Testis (tissue), 3 donors: ENCODE data around the gene HOXC6. TPM values are rescaled to one million over a fixed set of nuclear protein-coding genes. Genes with fewer than 3 reads are reported as not detected.

Experiments
- DNase-seq: peaks from one replicate; pipeline ENCODE4 v3.0.0-alpha.2; 2019
- H3K27ac ChIP-seq, 2 donors: fragments of 200-600 bp; sonication (generic); one replicate each; pipeline ENCODE4 v1.5.1; 2019
- H3K27me3 ChIP-seq: fragments of 200-600 bp; sonication (generic); one replicate; pipeline ENCODE4 v1.5.1; 2019
- H3K36me3 ChIP-seq: fragments of 200-600 bp; sonication (generic); one replicate; pipeline ENCODE4 v1.5.1; 2017; ENCODE audit warnings: low read depth; ENCODE audit errors: missing control alignments
- H3K4me1 ChIP-seq: fragments of 200-600 bp; sonication (generic); one replicate; pipeline ENCODE4 v1.5.1; 2019
- H3K4me3 ChIP-seq, 2 donors: fragments of 200-600 bp; sonication (generic); one replicate each; pipeline ENCODE4 v1.5.1; 2017 to 2019
- H3K9me3 ChIP-seq: fragments of 200-600 bp; sonication (generic); one replicate; pipeline ENCODE4 v1.5.1; 2017
- POLR2A ChIP-seq: fragments of 450-650 bp; IDR thresholded peaks from one replicate; pipeline ENCODE4 v1.6.1; 2017; ENCODE audit warnings: antibody characterized with exemption, mild to moderate bottlenecking, moderate library complexity
- WGBS, 2 donors: methylation state at CpG; one replicate each; pipeline ENCODE4 v1.1.5; 2018; 5-methylcytosine and 5-hydroxymethylcytosine counted together
- intact Hi-C: fragments of 100-400 bp; cut with DNase I; formaldehyde crosslinking; loops from one replicate; pipeline ENCODE4 v1.15.1; 2023; ENCODE audit warnings: low total_unique reads
- polyA plus RNA-seq: library from polyadenylated mRNA; stranded (reverse); fragments of 350-450 nt; fragmentation: Illumina TruSeq; extraction: RNeasy Lipid Tissue Mini Kit (QIAGEN cat#74804); gene quantifications from one replicate; pipeline ENCODE4 v1.2.3, GENCODE V29; 2014; ENCODE audit warnings: low read depth, low replicate concordance; ENCODE audit not compliant: insufficient read depth
- total RNA-seq, 2 donors: library from RNA; depleted of rRNA; stranded (reverse); fragments of >200 nt; gene quantifications; one replicate each; pipeline ENCODE4 v1.2.3, GENCODE V29; 2016
- TF ChIP-seq, protein P1 (sequence below), 3 experiments: fragments of 450-650 bp in 2 of 3; fragments of 200-600 bp in 1 of 3; sonication (generic) in 1 of 3; IDR thresholded peaks; one replicate each; pipeline ENCODE4 v1.5.1; 2016 to 2019; ENCODE audit warnings: antibody characterized with exemption in 3 of 3, mild to moderate bottlenecking in 2 of 3, moderate library complexity in 1 of 3

HOXC6 gene
- total and polyA plus RNA-seq, 3 donors from 2014 or later, result 1.9 to 5.4 (median 4.0) TPM

GRCh38 chr12:53987787-53988230, 40.4 kb upstream of the HOXC6 start:
- 52 to 56% methylated on average over 4 of the region's 4 CpGs for WGBS, 2 donors
- Histone ChIP-seq H3K27ac (no peak overlapping the region), H3K4me3 (no peak overlapping the region), H3K9me3 (no peaks in the 10 kb centered on the region), H3K27me3 (no peaks in the 10 kb centered on the region), H3K4me1 (peaks cover 19% of the 10 kb centered on the region), H3K36me3 (no peaks in the 10 kb centered on the region)
- DNase-seq, result no peak
- intact Hi-C loops, result loop anchor here (5.0 to 10.0 kb wide), 2 partner anchors 213 to 214 kb away; no protein-coding TSS in a partner anchor
- no peak for TF ChIP-seq POLR2A
- TF ChIP-seq, protein P1, sequence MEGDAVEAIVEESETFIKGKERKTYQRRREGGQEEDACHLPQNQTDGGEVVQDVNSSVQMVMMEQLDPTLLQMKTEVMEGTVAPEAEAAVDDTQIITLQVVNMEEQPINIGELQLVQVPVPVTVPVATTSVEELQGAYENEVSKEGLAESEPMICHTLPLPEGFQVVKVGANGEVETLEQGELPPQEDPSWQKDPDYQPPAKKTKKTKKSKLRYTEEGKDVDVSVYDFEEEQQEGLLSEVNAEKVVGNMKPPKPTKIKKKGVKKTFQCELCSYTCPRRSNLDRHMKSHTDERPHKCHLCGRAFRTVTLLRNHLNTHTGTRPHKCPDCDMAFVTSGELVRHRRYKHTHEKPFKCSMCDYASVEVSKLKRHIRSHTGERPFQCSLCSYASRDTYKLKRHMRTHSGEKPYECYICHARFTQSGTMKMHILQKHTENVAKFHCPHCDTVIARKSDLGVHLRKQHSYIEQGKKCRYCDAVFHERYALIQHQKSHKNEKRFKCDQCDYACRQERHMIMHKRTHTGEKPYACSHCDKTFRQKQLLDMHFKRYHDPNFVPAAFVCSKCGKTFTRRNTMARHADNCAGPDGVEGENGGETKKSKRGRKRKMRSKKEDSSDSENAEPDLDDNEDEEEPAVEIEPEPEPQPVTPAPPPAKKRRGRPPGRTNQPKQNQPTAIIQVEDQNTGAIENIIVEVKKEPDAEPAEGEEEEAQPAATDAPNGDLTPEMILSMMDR (IDR thresholded peaks at IDR 0.05), result no peak

DNA sequence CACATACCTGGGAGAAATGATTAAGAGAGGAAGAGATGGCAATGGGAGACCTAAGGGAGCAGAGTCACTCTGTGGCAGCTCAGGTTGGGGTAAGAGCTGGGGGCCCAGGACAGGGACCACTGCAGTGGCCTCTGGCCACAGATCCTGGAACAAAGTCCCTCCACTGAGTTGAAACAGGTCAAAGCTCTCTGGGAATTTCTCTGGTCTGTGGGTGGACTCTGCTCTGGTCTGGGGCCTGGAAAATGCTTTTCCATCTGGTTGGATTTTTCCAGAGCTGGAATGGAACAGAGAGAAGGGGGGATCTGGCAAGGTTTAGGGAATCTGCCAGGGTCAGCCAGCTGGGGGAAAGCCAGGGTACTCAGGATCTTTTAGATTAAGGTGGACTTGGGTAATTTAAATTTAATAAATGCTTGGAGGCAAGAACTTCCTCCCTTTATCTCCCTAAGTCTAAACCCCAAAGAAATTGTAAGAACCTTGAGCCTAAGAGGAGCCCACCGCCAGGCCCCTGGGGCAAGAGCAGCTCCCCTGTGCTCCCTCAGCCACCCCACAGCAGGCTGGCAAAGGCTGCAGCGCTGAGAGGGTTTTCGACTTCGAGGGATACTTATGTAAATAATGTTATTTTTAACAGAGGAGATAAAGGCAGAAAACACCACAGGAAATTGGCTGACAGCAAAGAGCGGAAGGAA, 39.6 kb upstream of the HOXC6 start:
- TF ChIP-seq, protein P1 (IDR thresholded peaks at IDR 0.05), result no peak
- TF ChIP-seq POLR2A, result no peak
- Histone ChIP-seq H3K4me1 (peaks cover 19% of the 10 kb centered on the region), H3K9me3 (no peaks in the 10 kb centered on the region), H3K27me3 (no peaks in the 10 kb centered on the region), H3K36me3 (no peaks in the 10 kb centered on the region), H3K27ac (no peak overlapping the region), H3K4me3 (no peak overlapping the region)
- intact Hi-C loops, result loop anchor here (5.0 to 10.0 kb wide), 2 partner anchors 214 kb away; no protein-coding TSS in a partner anchor
- no peak for DNase-seq
- WGBS, 2 donors, result 38 to 49% methylated on average over 5 of the region's 5 CpGs

- WGBS, 2 donors, result 27 to 34% methylated on average over 28 of the region's 28 CpGs
- DNase-seq, result peak; percentile 59
- no peak overlapping the region for H3K27ac ChIP-seq
Observed at GRCh38 chr12:53989227-53990113, 38.8 kb upstream of the HOXC6 start.

DNA sequence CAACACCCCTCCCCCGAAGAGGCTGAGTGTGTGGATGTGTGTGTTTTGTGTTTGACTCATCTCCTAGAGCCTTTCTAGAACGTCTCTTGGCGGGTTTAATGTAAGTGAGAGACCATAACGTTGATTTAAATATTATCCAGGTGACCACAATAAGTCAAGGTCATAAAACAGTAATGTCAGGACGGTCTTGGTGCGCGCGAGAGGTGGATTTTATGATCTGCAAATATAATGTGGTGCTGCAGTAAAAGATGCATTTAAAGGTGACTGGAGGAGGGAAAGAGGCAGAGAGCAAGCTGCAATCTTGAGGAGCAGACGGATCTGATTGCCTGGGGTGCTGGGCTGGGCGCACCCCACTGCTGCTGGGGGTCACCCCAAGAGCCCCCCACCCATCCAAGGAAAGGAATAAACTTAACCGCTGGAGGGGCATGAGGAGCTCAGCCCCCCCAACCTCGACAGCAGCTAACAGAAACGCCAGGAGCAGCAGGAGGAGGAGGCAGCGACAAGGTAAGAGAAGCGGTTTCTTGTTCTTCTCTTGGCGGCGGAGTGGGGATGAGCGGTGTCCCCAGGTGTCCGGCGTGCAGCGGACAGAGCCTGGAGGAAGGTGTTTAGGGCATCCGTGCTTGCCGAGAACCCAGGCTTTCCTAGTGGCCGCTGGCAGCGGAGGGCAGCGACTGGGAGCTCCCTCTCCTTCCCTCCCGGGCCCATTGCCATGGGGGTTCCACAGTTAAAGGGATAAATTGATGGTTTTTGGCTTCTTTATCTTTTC, 37.7 kb upstream of the HOXC6 start:
- no peak overlapping the region for H3K27ac ChIP-seq

More at GRCh38 chr12:53989227-53990113, 38.8 kb upstream of the HOXC6 start:
- peaks cover 3% of the 10 kb centered on the region for H3K27me3 ChIP-seq
- TF ChIP-seq POLR2A, result no peak
- TF ChIP-seq, protein P1 (IDR thresholded peaks at IDR 0.05), result peak in 1 of 3 experiments; percentile 40
- H3K36me3 ChIP-seq, result no peaks in the 10 kb centered on the region
- no peak overlapping the region for H3K4me3 ChIP-seq
- intact Hi-C loops, result loop anchor here (5.0 to 10.0 kb wide), 2 partner anchors 213 to 215 kb away; no protein-coding TSS in a partner anchor
- no peaks in the 10 kb centered on the region for H3K9me3 ChIP-seq
- peaks cover 21% of the 10 kb centered on the region for H3K4me1 ChIP-seq

More for the DNA sequence above, 37.7 kb upstream of the HOXC6 start:
- no peak for DNase-seq
- no peak for TF ChIP-seq POLR2A
- TF ChIP-seq, protein P1 (IDR thresholded peaks at IDR 0.05), result no peak
- peaks cover 26% of the 10 kb centered on the region for H3K4me1 ChIP-seq
- no peaks in the 10 kb centered on the region for H3K36me3 ChIP-seq
- intact Hi-C loops, result no loop called here
- H3K9me3 ChIP-seq, result no peaks in the 10 kb centered on the region
- H3K4me3 ChIP-seq, result no peak overlapping the region
- peaks cover 3% of the 10 kb centered on the region for H3K27me3 ChIP-seq
- 47 to 55% methylated on average over 26 to 27 of the region's 27 CpGs for WGBS, 2 donors
